Neural cell (in vitro differentiated cells): ENCODE data around the gene KLK13. TPM values are rescaled to one million over a fixed set of nuclear protein-coding genes. Genes with fewer than 3 reads are reported as not detected.

Experiments
- H2AFZ ChIP-seq: fragments of 200-600, 300-800 bp; sonication (generic), shearing (Covaris generic); 2 replicates; pipeline ENCODE4 v1.6.0; 2014; ENCODE audit warnings: low read depth, mild to moderate bottlenecking, antibody characterized with exemption, low read length, moderate library complexity
- H3F3A ChIP-seq: fragments of 200-600 bp; shearing (Covaris generic); 2 replicates; pipeline ENCODE4 v1.6.1; 2016; ENCODE audit warnings: mild to moderate bottlenecking, moderate library complexity, mixed read lengths, antibody characterized with exemption, low read length; ENCODE audit not compliant: insufficient read depth, poor library complexity, severe bottlenecking
- H3K27ac ChIP-seq: fragments of 200-600, 300-800 bp; sonication (generic), shearing (Covaris generic); 2 replicates; pipeline ENCODE4 v1.5.1; 2014; ENCODE audit warnings: mild to moderate bottlenecking, low read length, moderate library complexity
- H3K27me3 ChIP-seq: fragments of 300-800, 200-600 bp; sonication (generic), shearing (Covaris generic); 2 replicates; pipeline ENCODE4 v1.6.0; 2014; ENCODE audit warnings: mild to moderate bottlenecking, low read depth, low read length, moderate library complexity; ENCODE audit not compliant: insufficient read depth
- H3K36me3 ChIP-seq: fragments of 300-800, 200-600 bp; sonication (generic), shearing (Covaris generic); 2 replicates; pipeline ENCODE4 v1.5.1; 2014; ENCODE audit warnings: mild to moderate bottlenecking, antibody characterized with exemption, low read length, moderate library complexity; ENCODE audit not compliant: insufficient read depth
- H3K4me2 ChIP-seq: fragments of 300-800, 200-600 bp; sonication (generic), shearing (Covaris generic); 2 replicates; pipeline ENCODE4 v1.6.0; 2014; ENCODE audit warnings: mild to moderate bottlenecking, low read length
- H3K4me3 ChIP-seq: fragments of 300-800, 200-600 bp; sonication (generic), shearing (Covaris generic); 2 replicates; pipeline ENCODE4 v1.5.1; 2014; ENCODE audit warnings: mild to moderate bottlenecking, low read length, moderate library complexity
- H3K79me2 ChIP-seq: fragments of 200-600 bp; shearing (Covaris generic); replicated peaks from 2 replicates; pipeline ENCODE4 v1.6.0; 2014; ENCODE audit warnings: mild to moderate bottlenecking, low read length, moderate library complexity; ENCODE audit not compliant: insufficient read depth
- H3K9ac ChIP-seq: fragments of 300-800, 200-600 bp; sonication (generic), shearing (Covaris generic); 2 replicates; pipeline ENCODE4 v1.6.1; 2016; ENCODE audit warnings: mild to moderate bottlenecking, low read length, mixed read lengths
- H3K9me2 ChIP-seq: fragments of 200-600 bp; shearing (Covaris generic); 2 replicates; pipeline ENCODE4 v1.6.1; 2016; ENCODE audit warnings: mild to moderate bottlenecking, low read length, mixed read lengths; ENCODE audit not compliant: insufficient read depth
- H3K9me3 ChIP-seq: fragments of 200-600, 300-800 bp; sonication (generic), shearing (Covaris generic); 2 replicates; pipeline ENCODE4 v1.6.1; 2016; ENCODE audit warnings: mild to moderate bottlenecking, mixed run types, low read length, moderate library complexity, mixed read lengths
- H4K20me1 ChIP-seq: fragments of 200-600 bp; shearing (Covaris generic); 2 replicates; pipeline ENCODE4 v1.6.1; 2016; ENCODE audit warnings: mild to moderate bottlenecking, mixed run types; ENCODE audit not compliant: insufficient read depth
- CTCF ChIP-seq: fragments of 450-650 bp; IDR thresholded peaks from 2 replicates; pipeline ENCODE4 v1.5.1; 2014; ENCODE audit warnings: antibody characterized with exemption, mild to moderate bottlenecking, moderate library complexity; ENCODE audit not compliant: poor library complexity, severe bottlenecking
- EP300 ChIP-seq: fragments of 450-650 bp; conservative IDR thresholded peaks from 2 replicates; pipeline ENCODE4 v1.6.1; 2014; ENCODE audit warnings: antibody characterized with exemption, mild to moderate bottlenecking, moderate library complexity; ENCODE audit not compliant: poor library complexity, severe bottlenecking
- EZH2 ChIP-seq: fragments of 200-600, 300-800 bp; shearing (Covaris generic), sonication (generic); IDR thresholded peaks from 2 replicates; pipeline ENCODE4 v1.6.1; 2014; ENCODE audit warnings: antibody characterized with exemption, low read length, borderline replicate concordance, mild to moderate bottlenecking; ENCODE audit not compliant: insufficient read depth, poor library complexity, severe bottlenecking
- MXI1 ChIP-seq: fragments of 450-650 bp; conservative IDR thresholded peaks from 2 replicates; pipeline ENCODE4 v1.6.1; 2014; ENCODE audit warnings: antibody characterized with exemption, mild to moderate bottlenecking; ENCODE audit not compliant: poor library complexity, severe bottlenecking
- POLR2AphosphoS5 ChIP-seq: IDR thresholded peaks from 2 replicates; pipeline ENCODE4 v1.6.1; 2012
- RAD21 ChIP-seq: fragments of 450-650 bp; conservative IDR thresholded peaks from 2 replicates; pipeline ENCODE4 v1.6.1; 2014; ENCODE audit warnings: antibody characterized with exemption, mild to moderate bottlenecking, moderate library complexity
- REST ChIP-seq: IDR thresholded peaks from 2 replicates; pipeline ENCODE4 v1.6.1; 2012; ENCODE audit warnings: borderline replicate concordance
- SMC3 ChIP-seq: fragments of 450-650 bp; conservative IDR thresholded peaks from 2 replicates; pipeline ENCODE4 v1.6.1; 2014; ENCODE audit warnings: antibody characterized with exemption, mild to moderate bottlenecking, moderate library complexity; ENCODE audit not compliant: poor library complexity
- TAF1 ChIP-seq: IDR thresholded peaks from 2 replicates; pipeline ENCODE4 v1.6.1; 2012; ENCODE audit warnings: low read depth
- polyA plus RNA-seq: library from polyadenylated mRNA; depleted of rRNA; stranded (reverse); fragments of >200 nt; gene quantifications from 2 replicates; pipeline ENCODE4 v1.2.3, GENCODE V29; 2014

Gene KLK13
- polyA plus RNA-seq, 1 donor from 2014 or later: not detected

GRCh38 chr19:51083783-51084182 lies 18.9 kb upstream of the KLK13 start:
- Histone ChIP-seq H3K9me3 (no peaks in the 10 kb centered on the region), H2AFZ (no peak overlapping the region), H3K79me2 (no peaks in the 10 kb centered on the region), H3K9ac (no peak overlapping the region), H3K36me3 (no peaks in the 10 kb centered on the region), H3K4me3 (no peak overlapping the region), H3K27ac (no peak overlapping the region), H3K27me3 (no peaks in the 10 kb centered on the region), H3F3A (no peaks in the 10 kb centered on the region), H3K9me2 (no peaks in the 10 kb centered on the region), H3K4me2 (no peak overlapping the region), H4K20me1 (no peaks in the 10 kb centered on the region)
- no peak for TF ChIP-seq MXI1
- TF ChIP-seq REST: no peak
- no peak for TF ChIP-seq EZH2
- TF ChIP-seq TAF1: no peak
- TF ChIP-seq SMC3: no peak
- TF ChIP-seq EP300: no peak
- no peak for TF ChIP-seq RAD21
- TF ChIP-seq POLR2AphosphoS5: no peak
- TF ChIP-seq CTCF: no peak

GRCh38 chr19:51083181-51083580 lies 18.3 kb upstream of the KLK13 start:
- no peak overlapping the region for H2AFZ ChIP-seq
- no peak overlapping the region for H3K4me3 ChIP-seq
- TF ChIP-seq RAD21 (no peak), CTCF (no peak), REST (no peak), EZH2 (no peak), TAF1 (no peak), SMC3 (no peak), POLR2AphosphoS5 (no peak), EP300 (no peak), MXI1 (no peak)
- no peaks in the 10 kb centered on the region for H3F3A ChIP-seq
- H3K9ac ChIP-seq: no peak overlapping the region
- no peaks in the 10 kb centered on the region for H3K27me3 ChIP-seq
- H3K9me2 ChIP-seq: no peaks in the 10 kb centered on the region
- no peaks in the 10 kb centered on the region for H4K20me1 ChIP-seq
- no peaks in the 10 kb centered on the region for H3K79me2 ChIP-seq
- no peaks in the 10 kb centered on the region for H3K36me3 ChIP-seq
- H3K4me2 ChIP-seq: no peak overlapping the region
- no peaks in the 10 kb centered on the region for H3K9me3 ChIP-seq
- H3K27ac ChIP-seq: no peak overlapping the region
